Thyroid gland (tissue), 4 donors: ENCODE measurements around the gene MAP1LC3C. TPM values are rescaled to one million over a fixed set of nuclear protein-coding genes. Genes with fewer than 3 reads are reported as not detected.

ENCODE experiments used
- DNase-seq, 2 donors: peaks; one replicate each; pipeline ENCODE4 v3.0.0-alpha.2; 2019
- H3K27ac ChIP-seq, 3 donors: fragments of 200-600 bp; sonication (generic); 1 replicate in 2 of 3; 2 replicates in 1 of 3; pipeline ENCODE4 v1.5.1; 2016 to 2019; ENCODE audit warnings: mild to moderate bottlenecking in 1 of 3, moderate library complexity in 1 of 3
- H3K27me3 ChIP-seq: fragments of 200-600 bp; sonication (generic); one replicate; pipeline ENCODE4 v1.5.1; 2019
- H3K36me3 ChIP-seq, 2 donors: fragments of 200-600 bp; sonication (generic); one replicate each; pipeline ENCODE4 v1.5.1; 2016 to 2019
- H3K4me1 ChIP-seq, 2 donors: fragments of 200-600 bp; sonication (generic); one replicate each; pipeline ENCODE4 v1.5.1; 2017 to 2019
- H3K4me3 ChIP-seq, 3 donors: fragments of 200-600 bp; sonication (generic); replicated peaks in 1 of 3; 1 replicate in 2 of 3; 2 replicates in 1 of 3; pipeline ENCODE4 v1.5.1; 2016; ENCODE audit warnings: mild to moderate bottlenecking in 1 of 3
- H3K9me3 ChIP-seq: fragments of 200-600 bp; sonication (generic); one replicate; pipeline ENCODE4 v1.5.1; 2017
- CTCF ChIP-seq, 6 experiments: fragments of 200-600 bp in 3 of 6; fragments of 450-650 bp in 3 of 6; sonication (generic) in 3 of 6; IDR thresholded peaks; one replicate each; pipeline ENCODE4 v1.5.1; 2016 to 2019; ENCODE audit warnings: antibody characterized with exemption in 6 of 6, mild to moderate bottlenecking in 2 of 6, inconsistent platforms in 1 of 6, moderate library complexity in 1 of 6
- POLR2A ChIP-seq, 2 donors: fragments of 450-650 bp; IDR thresholded peaks; one replicate each; pipeline ENCODE4 v1.6.1; 2017; ENCODE audit warnings: antibody characterized with exemption in 2 of 2, mild to moderate bottlenecking in 2 of 2, moderate library complexity in 1 of 2
- WGBS, 2 donors: methylation state at CpG; one replicate each; pipeline ENCODE4 v1.1.5; 2017; 5-methylcytosine and 5-hydroxymethylcytosine counted together
- intact Hi-C: fragments of 100-400 bp; cut with DNase I; formaldehyde crosslinking; loops from one replicate; pipeline ENCODE4 v1.15.1; 2023
- total RNA-seq, 4 donors: library from RNA; depleted of rRNA; stranded (reverse); fragments of >200 nt; gene quantifications; one replicate each; pipeline ENCODE4 v1.2.3, GENCODE V29; 2016

MAP1LC3C gene
- total RNA-seq, 4 donors from 2014 or later = 1.6 to 14.7 (median 3.8) TPM

GRCh38 chr1:242025681-242026080 is 26.8 kb upstream of the MAP1LC3C start:
- no peak for DNase-seq
- intact Hi-C loops = no loop called here
- Histone ChIP-seq H3K9me3 (no peaks in the 10 kb centered on the region), H3K27me3 (no peaks in the 10 kb centered on the region), H3K4me3 (no peak overlapping the region), H3K4me1 (no peaks in the 10 kb centered on the region), H3K36me3 (no peaks in the 10 kb centered on the region), H3K27ac (no peak overlapping the region)
- no peak for TF ChIP-seq CTCF (IDR thresholded peaks at IDR 0.05)
- TF ChIP-seq POLR2A (IDR thresholded peaks at IDR 0.05) = no peak
- 79 to 81% methylated on average over 13 of the region's 13 CpGs for WGBS, 2 donors

GRCh38 chr1:242023805-242024204 is 24.9 kb upstream of the MAP1LC3C start:
- H3K4me1 ChIP-seq = no peaks in the 10 kb centered on the region
- H3K36me3 ChIP-seq = no peaks in the 10 kb centered on the region
- H3K9me3 ChIP-seq = no peaks in the 10 kb centered on the region
- no peaks in the 10 kb centered on the region for H3K27me3 ChIP-seq
- TF ChIP-seq CTCF (IDR thresholded peaks at IDR 0.05) (no peak), POLR2A (IDR thresholded peaks at IDR 0.05) (no peak)
- DNase-seq = no peak
- intact Hi-C loops = no loop called here
- no peak overlapping the region for H3K4me3 ChIP-seq
- H3K27ac ChIP-seq = no peak overlapping the region
- 80 to 81% methylated on average over 6 of the region's 6 CpGs for WGBS, 2 donors

- Histone ChIP-seq H3K36me3 (no peaks in the 10 kb centered on the region), H3K4me3 (no peak overlapping the region), H3K9me3 (no peaks in the 10 kb centered on the region), H3K27ac (no peak overlapping the region), H3K4me1 (no peaks in the 10 kb centered on the region), H3K27me3 (no peaks in the 10 kb centered on the region)
- intact Hi-C loops = loop anchor here (10.0 kb wide), 1 partner anchor 124 kb away; no protein-coding TSS in a partner anchor
- TF ChIP-seq CTCF (IDR thresholded peaks at IDR 0.05) = no peak
- TF ChIP-seq POLR2A (IDR thresholded peaks at IDR 0.05) = no peak
- WGBS, 2 donors = 52 to 56% methylated on average over 6 of the region's 6 CpGs
- DNase-seq = no peak
These were observed 20.1 kb upstream of the MAP1LC3C start for GRCh38 chr1:242019018-242019417.

GRCh38 chr1:242017580-242018233 is 18.8 kb upstream of the MAP1LC3C start:
- H3K4me1 ChIP-seq = no peaks in the 10 kb centered on the region
- 45 to 47% methylated on average over 10 of the region's 10 CpGs for WGBS, 2 donors
- H3K27me3 ChIP-seq = no peaks in the 10 kb centered on the region
- intact Hi-C loops = loop anchor here (10.0 kb wide), 1 partner anchor 123 kb away; no protein-coding TSS in a partner anchor
- DNase-seq = peak; percentile 38 to 44
- H3K4me3 ChIP-seq = no peak overlapping the region
- TF ChIP-seq CTCF (IDR thresholded peaks at IDR 0.05) = peak in 5 of 6 experiments; percentile 18 to 69 (median 51)
- no peak for TF ChIP-seq POLR2A (IDR thresholded peaks at IDR 0.05)
- H3K27ac ChIP-seq = no peak overlapping the region
- H3K9me3 ChIP-seq = no peaks in the 10 kb centered on the region
- H3K36me3 ChIP-seq = no peaks in the 10 kb centered on the region

- Histone ChIP-seq H3K4me1 (no peaks in the 10 kb centered on the region), H3K4me3 (no peak overlapping the region), H3K27ac (no peak overlapping the region), H3K27me3 (no peaks in the 10 kb centered on the region), H3K9me3 (no peaks in the 10 kb centered on the region), H3K36me3 (no peaks in the 10 kb centered on the region)
- TF ChIP-seq CTCF (IDR thresholded peaks at IDR 0.05) (no peak), POLR2A (IDR thresholded peaks at IDR 0.05) (no peak)
- no peak for DNase-seq
- intact Hi-C loops = loop anchor here (10.0 kb wide), 1 partner anchor 122 kb away; no protein-coding TSS in a partner anchor
These were observed 17.6 kb upstream of the MAP1LC3C start for GRCh38 chr1:242016479-242016878.
